Effector memory CD8-positive, alpha-beta T cell (primary cell): ENCODE measurements around the gene ENGASE.
"Not testable (repeated sequence)": the region's sequence is repeated elsewhere in the genome, so short reads cannot be mapped to it uniquely, and the experiment has no call there.

Experiments used
- ATAC-seq: fragments of 150-1000 bp; cut with Tn5 transposase; replicated peaks from 2 replicates; pipeline ENCODE4 v1.10.0; 2021; ENCODE audit warnings: mild to moderate bottlenecking, moderate library complexity
- DNase-seq, 3 experiments: peaks; one replicate each; pipeline ENCODE4 v3.0.0; 2021
- H3K27ac Mint-ChIP-seq, 2 donors: one replicate each; pipeline ENCODE4 v1.8.0; 2022; ENCODE audit warnings: mild to moderate bottlenecking in 2 of 2, mixed read lengths in 2 of 2, moderate library complexity in 2 of 2
- H3K27me3 Mint-ChIP-seq, 2 donors: one replicate each; pipeline ENCODE4 v1.8.0; 2022; ENCODE audit warnings: mixed read lengths in 2 of 2
- H3K36me3 Mint-ChIP-seq: one replicate; pipeline ENCODE4 v1.8.0; 2022; ENCODE audit warnings: mild to moderate bottlenecking, moderate library complexity, mixed read lengths; ENCODE audit not compliant: insufficient read depth
- H3K4me1 Mint-ChIP-seq, 2 donors: one replicate each; pipeline ENCODE4 v1.8.0; 2022; ENCODE audit warnings: low read depth in 2 of 2, mixed read lengths in 2 of 2
- H3K4me3 Mint-ChIP-seq, 2 donors: one replicate each; pipeline ENCODE4 v1.8.0; 2022; ENCODE audit warnings: mild to moderate bottlenecking in 2 of 2, mixed read lengths in 2 of 2, moderate library complexity in 2 of 2
- H3K9me3 Mint-ChIP-seq, 2 donors: one replicate each; pipeline ENCODE4 v1.8.0; 2022; ENCODE audit warnings: mixed read lengths in 2 of 2

The ENGASE gene

GRCh38 chr17:79072544-79072943 lies 2.1 kb upstream of the ENGASE start:
- H3K27me3 Mint-ChIP-seq, result no peaks in the 10 kb centered on the region
- H3K4me3 Mint-ChIP-seq, result no peak overlapping the region
- H3K9me3 Mint-ChIP-seq, result no peaks in the 10 kb centered on the region
- H3K4me1 Mint-ChIP-seq, result peaks cover 10 to 21% of the 10 kb centered on the region in 2 donors
- H3K36me3 Mint-ChIP-seq, result peaks cover 3% of the 10 kb centered on the region
- no peak overlapping the region for H3K27ac Mint-ChIP-seq
- DNase-seq (no peak), ATAC-seq (no peak)

GRCh38 chr17:79073016-79073705 lies 1.5 kb upstream of the ENGASE start:
- Mint-ChIP-seq H3K9me3 (no peaks in the 10 kb centered on the region), H3K36me3 (peaks cover 3% of the 10 kb centered on the region), H3K4me3 (no peak overlapping the region), H3K4me1 (peaks cover 10 to 21% of the 10 kb centered on the region in 2 donors), H3K27ac (no peak overlapping the region), H3K27me3 (no peaks in the 10 kb centered on the region)
- no peak for ATAC-seq
- DNase-seq, result no peak

- Mint-ChIP-seq H3K27ac (no peak overlapping the region), H3K4me1 (peaks cover 10 to 21% of the 10 kb centered on the region in 2 donors), H3K4me3 (peak overlapping the region in 1 of 2 donors; percentile 86), H3K36me3 (peaks cover 3% of the 10 kb centered on the region), H3K27me3 (no peaks in the 10 kb centered on the region), H3K9me3 (no peaks in the 10 kb centered on the region)
- ATAC-seq (no peak), DNase-seq (no peak)
These were observed 927 bp upstream of the ENGASE start for GRCh38 chr17:79073706-79074088.

- not testable (repeated sequence) for H3K36me3 Mint-ChIP-seq, H3K27me3 Mint-ChIP-seq, ATAC-seq, H3K9me3 Mint-ChIP-seq, DNase-seq
- Mint-ChIP-seq H3K4me3 (peak overlapping the region; percentile 75 to 86), H3K4me1 (peaks cover 10 to 21% of the 10 kb centered on the region in 2 donors), H3K27ac (peak overlapping the region in 1 of 2 donors; percentile 74)
These were observed 439 bp upstream of the ENGASE start for GRCh38 chr17:79074121-79074648.

GRCh38 chr17:79075446-79075750 lies 774 bp downstream of the ENGASE start:
- DNase-seq, result peak in 2 of 3 experiments; percentile 20 to 31
- Mint-ChIP-seq H3K4me1 (peaks cover 10 to 21% of the 10 kb centered on the region in 2 donors), H3K27me3 (no peaks in the 10 kb centered on the region), H3K27ac (peak overlapping the region; percentile 74 to 84), H3K9me3 (no peaks in the 10 kb centered on the region), H3K4me3 (peak overlapping the region; percentile 75 to 86), H3K36me3 (peaks cover 11% of the 10 kb centered on the region)
- ATAC-seq, result peak; percentile 20

- Mint-ChIP-seq H3K36me3 (peaks cover 13% of the 10 kb centered on the region), H3K27ac (peak overlapping the region; percentile 74 to 84), H3K4me1 (peaks cover 13 to 21% of the 10 kb centered on the region in 2 donors), H3K9me3 (no peaks in the 10 kb centered on the region), H3K27me3 (no peaks in the 10 kb centered on the region), H3K4me3 (peak overlapping the region; percentile 75 to 86)
- ATAC-seq (no peak), DNase-seq (no peak)
These were observed 1.3 kb downstream of the ENGASE start for GRCh38 chr17:79075861-79076406.

GRCh38 chr17:79077587-79077986 lies 3.0 kb downstream of the ENGASE start:
- DNase-seq (no peak), ATAC-seq (no peak)
- Mint-ChIP-seq H3K36me3 (peaks cover 15% of the 10 kb centered on the region), H3K4me3 (no peak overlapping the region), H3K9me3 (no peaks in the 10 kb centered on the region), H3K27ac (peak overlapping the region in 1 of 2 donors; percentile 35), H3K27me3 (no peaks in the 10 kb centered on the region), H3K4me1 (peaks cover 17 to 21% of the 10 kb centered on the region in 2 donors)

GRCh38 chr17:79078476-79079190 lies 4.0 kb downstream of the ENGASE start:
- no peak overlapping the region for H3K4me3 Mint-ChIP-seq

GRCh38 chr17:79079421-79080200 lies 5.0 kb downstream of the ENGASE start:
- Mint-ChIP-seq H3K4me3 (no peak overlapping the region), H3K27ac (no peak overlapping the region), H3K4me1 (peaks cover 16 to 18% of the 10 kb centered on the region in 2 donors), H3K27me3 (no peaks in the 10 kb centered on the region), H3K9me3 (no peaks in the 10 kb centered on the region), H3K36me3 (peaks cover 18% of the 10 kb centered on the region)
- ATAC-seq (no peak), DNase-seq (no peak)

More at GRCh38 chr17:79078476-79079190, 4.0 kb downstream of the ENGASE start:
- ATAC-seq (no peak), DNase-seq (no peak)
- Mint-ChIP-seq H3K27me3 (no peaks in the 10 kb centered on the region), H3K9me3 (no peaks in the 10 kb centered on the region), H3K36me3 (peaks cover 18% of the 10 kb centered on the region), H3K27ac (no peak overlapping the region), H3K4me1 (peaks cover 18 to 21% of the 10 kb centered on the region in 2 donors)

GRCh38 chr17:79080349-79080748 lies 5.7 kb downstream of the ENGASE start:
- Mint-ChIP-seq H3K27me3 (no peaks in the 10 kb centered on the region), H3K4me3 (no peak overlapping the region), H3K27ac (no peak overlapping the region), H3K36me3 (peaks cover 15% of the 10 kb centered on the region), H3K4me1 (peaks cover 14 to 16% of the 10 kb centered on the region in 2 donors), H3K9me3 (no peaks in the 10 kb centered on the region)
- DNase-seq (no peak), ATAC-seq (no peak)

- ATAC-seq, result no peak
- Mint-ChIP-seq H3K4me1 (peaks cover 9 to 11% of the 10 kb centered on the region in 2 donors), H3K27me3 (no peaks in the 10 kb centered on the region)
These were observed 6.2 kb downstream of the ENGASE start for GRCh38 chr17:79080761-79081290.

GRCh38 chr17:79081571-79082276 lies 7.1 kb downstream of the ENGASE start:
- no peak for DNase-seq
- Mint-ChIP-seq H3K27me3 (no peaks in the 10 kb centered on the region), H3K4me3 (no peak overlapping the region), H3K27ac (no peak overlapping the region), H3K4me1 (peaks cover 0 to 8% of the 10 kb centered on the region in 2 donors), H3K9me3 (no peaks in the 10 kb centered on the region), H3K36me3 (peaks cover 21% of the 10 kb centered on the region)
- ATAC-seq, result no peak

More at GRCh38 chr17:79080761-79081290, 6.2 kb downstream of the ENGASE start:
- H3K36me3 Mint-ChIP-seq, result peaks cover 18% of the 10 kb centered on the region
- no peak overlapping the region for H3K27ac Mint-ChIP-seq
- H3K9me3 Mint-ChIP-seq, result no peaks in the 10 kb centered on the region
- DNase-seq, result no peak
- no peak overlapping the region for H3K4me3 Mint-ChIP-seq
